PC-3 (cell line): ENCODE data around the gene RAB37. TPM values are rescaled to one million over a fixed set of nuclear protein-coding genes. Genes with fewer than 3 reads are reported as not detected.

Experiments used
- ATAC-seq: fragments of 200-7000 bp; cut with Tn5 transposase; 2 replicates; pipeline ENCODE4 v1.9.1; 2020; ENCODE audit warnings: mild to moderate bottlenecking, moderate library complexity
- BruUV-seq: library from RNA; stranded (reverse); fragments of 400-500 nt; replicated peaks from 2 replicates; lab custom pipeline; 2021; lab: Mats Ljungman, UMichigan
- CTCF ChIA-PET: fragments of 300-600 bp; sonication (Branson Sonifier 250); formaldehyde crosslinking; loops from one replicate; lab custom pipeline; 2022; ENCODE audit warnings: antibody characterized with exemption; lab: Charles Lee
- POLR2A ChIA-PET: fragments of 300-600 bp; sonication (Branson Sonifier 250); formaldehyde crosslinking; loops from one replicate; lab custom pipeline; 2022; ENCODE audit warnings: antibody characterized with exemption; ENCODE audit not compliant: unreplicated experiment; lab: Charles Lee
- DNase-seq: peaks from one replicate; pipeline ENCODE4 v3.0.0-alpha.2; 2015
- H2AFZ ChIP-seq: fragments of 300-600 bp; sonication (generic); 2 replicates; pipeline ENCODE4 v1.6.0; 2016; ENCODE audit warnings: antibody characterized with exemption, low read length
- H3F3A ChIP-seq: fragments of 300-600 bp; sonication (generic); one replicate; pipeline ENCODE4 v1.6.0; 2017; ENCODE audit warnings: antibody characterized with exemption, low read length, control low read depth, mild to moderate bottlenecking; ENCODE audit not compliant: unreplicated experiment
- H3K27ac ChIP-seq: fragments of 300-600 bp; sonication (generic); 2 replicates; pipeline ENCODE4 v1.5.1; 2016; ENCODE audit warnings: mild to moderate bottlenecking, low read length
- H3K27me3 ChIP-seq: fragments of 300-600 bp; sonication (generic); 2 replicates; pipeline ENCODE4 v1.6.1; 2016; ENCODE audit warnings: low read length, mixed read lengths
- H3K36me3 ChIP-seq: fragments of 300-600 bp; sonication (generic); 2 replicates; pipeline ENCODE4 v1.6.1; 2016; ENCODE audit warnings: low read depth, mixed run types, low read length, mixed read lengths
- H3K4me1 ChIP-seq: fragments of 300-600 bp; sonication (generic); 2 replicates; pipeline ENCODE4 v1.5.1; 2016; ENCODE audit warnings: low read length; ENCODE audit not compliant: insufficient read depth
- H3K4me2 ChIP-seq: fragments of 300-600 bp; sonication (generic); 2 replicates; pipeline ENCODE4 v1.6.0; 2016; ENCODE audit warnings: low read length
- H3K4me3 ChIP-seq: fragments of 300-600 bp; sonication (generic); 2 replicates; pipeline ENCODE4 v1.5.1; 2016; ENCODE audit warnings: mild to moderate bottlenecking, low read length, mixed read lengths
- H3K79me2 ChIP-seq: fragments of 300-600 bp; sonication (generic); 2 replicates; pipeline ENCODE4 v1.6.1; 2017; ENCODE audit warnings: low read length, mixed read lengths
- H3K9ac ChIP-seq: fragments of 300-600 bp; sonication (generic); 2 replicates; pipeline ENCODE4 v1.6.0; 2016; ENCODE audit warnings: mild to moderate bottlenecking, low read length
- H3K9me2 ChIP-seq: fragments of 300-600 bp; sonication (generic); replicated peaks from 2 replicates; pipeline ENCODE4 v1.6.1; 2016; ENCODE audit warnings: mixed run types, low read length, mixed read lengths
- H3K9me3 ChIP-seq: fragments of 300-600 bp; sonication (generic); 2 replicates; pipeline ENCODE4 v1.6.1; 2016; ENCODE audit warnings: low read length, mixed read lengths
- H4K20me1 ChIP-seq: fragments of 300-600 bp; sonication (generic); 2 replicates; pipeline ENCODE4 v1.6.1; 2016; ENCODE audit warnings: low read length, mixed read lengths
- EZH2 ChIP-seq: fragments of 300-600 bp; sonication (generic); IDR thresholded peaks from one replicate; pipeline ENCODE4 v1.6.1; 2017; ENCODE audit warnings: antibody characterized with exemption, mild to moderate bottlenecking, low read length; ENCODE audit not compliant: unreplicated experiment
- EZH2phosphoT487 ChIP-seq: fragments of 300-600 bp; sonication (generic); IDR thresholded peaks from 2 replicates; pipeline ENCODE4 v1.6.1; 2018; ENCODE audit warnings: mild to moderate bottlenecking, antibody characterized with exemption, low read length, borderline replicate concordance
- intact Hi-C: fragments of 100-400 bp; cut with micrococcal nuclease; formaldehyde crosslinking; loops from 2 replicates; pipeline ENCODE4 v1.9.0; 2023
- total RNA-seq: library from RNA; depleted of rRNA; stranded (reverse); fragments of >200 nt; gene quantifications from 2 replicates; pipeline ENCODE4 v1.2.3, GENCODE V29; 2014
- TF ChIP-seq, protein P1 (sequence below): fragments of 300-600 bp; sonication (generic); conservative IDR thresholded peaks from 2 replicates; pipeline ENCODE4 v1.5.1; 2017; ENCODE audit warnings: antibody characterized with exemption, low read depth, mild to moderate bottlenecking, low read length

RAB37 gene
- total RNA-seq, 1 experiment from 2014 or later, result 0.66 TPM

- Histone ChIP-seq H2AFZ (no peak overlapping the region), H3K36me3 (no peaks in the 10 kb centered on the region; the same call in 1 of the 2 replicates), H3K9me3 (no peaks in the 10 kb centered on the region), H4K20me1 (no peaks in the 10 kb centered on the region), H3K4me2 (no peak overlapping the region), H3K79me2 (peaks cover 32% of the 10 kb centered on the region), H3K4me1 (peaks cover 20% of the 10 kb centered on the region), H3F3A (no peaks in the 10 kb centered on the region), H3K4me3 (no peak overlapping the region), H3K9me2 (no peaks in the 10 kb centered on the region), H3K27me3 (no peaks in the 10 kb centered on the region), H3K27ac (no peak overlapping the region), H3K9ac (no peak overlapping the region)
- POLR2A ChIA-PET, result no interaction called here
- DNase-seq (no peak), ATAC-seq (no peak)
- intact Hi-C loops, result no loop called here
- TF ChIP-seq, protein P1, sequence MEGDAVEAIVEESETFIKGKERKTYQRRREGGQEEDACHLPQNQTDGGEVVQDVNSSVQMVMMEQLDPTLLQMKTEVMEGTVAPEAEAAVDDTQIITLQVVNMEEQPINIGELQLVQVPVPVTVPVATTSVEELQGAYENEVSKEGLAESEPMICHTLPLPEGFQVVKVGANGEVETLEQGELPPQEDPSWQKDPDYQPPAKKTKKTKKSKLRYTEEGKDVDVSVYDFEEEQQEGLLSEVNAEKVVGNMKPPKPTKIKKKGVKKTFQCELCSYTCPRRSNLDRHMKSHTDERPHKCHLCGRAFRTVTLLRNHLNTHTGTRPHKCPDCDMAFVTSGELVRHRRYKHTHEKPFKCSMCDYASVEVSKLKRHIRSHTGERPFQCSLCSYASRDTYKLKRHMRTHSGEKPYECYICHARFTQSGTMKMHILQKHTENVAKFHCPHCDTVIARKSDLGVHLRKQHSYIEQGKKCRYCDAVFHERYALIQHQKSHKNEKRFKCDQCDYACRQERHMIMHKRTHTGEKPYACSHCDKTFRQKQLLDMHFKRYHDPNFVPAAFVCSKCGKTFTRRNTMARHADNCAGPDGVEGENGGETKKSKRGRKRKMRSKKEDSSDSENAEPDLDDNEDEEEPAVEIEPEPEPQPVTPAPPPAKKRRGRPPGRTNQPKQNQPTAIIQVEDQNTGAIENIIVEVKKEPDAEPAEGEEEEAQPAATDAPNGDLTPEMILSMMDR, result no peak
- TF ChIP-seq EZH2 (no peak), EZH2phosphoT487 (no peak)
- CTCF ChIA-PET, result no interaction called here
- BruUV-seq, result no TSS peak
Observed at GRCh38 chr17:74779501-74779900, 42.4 kb downstream of the RAB37 start.

DNA sequence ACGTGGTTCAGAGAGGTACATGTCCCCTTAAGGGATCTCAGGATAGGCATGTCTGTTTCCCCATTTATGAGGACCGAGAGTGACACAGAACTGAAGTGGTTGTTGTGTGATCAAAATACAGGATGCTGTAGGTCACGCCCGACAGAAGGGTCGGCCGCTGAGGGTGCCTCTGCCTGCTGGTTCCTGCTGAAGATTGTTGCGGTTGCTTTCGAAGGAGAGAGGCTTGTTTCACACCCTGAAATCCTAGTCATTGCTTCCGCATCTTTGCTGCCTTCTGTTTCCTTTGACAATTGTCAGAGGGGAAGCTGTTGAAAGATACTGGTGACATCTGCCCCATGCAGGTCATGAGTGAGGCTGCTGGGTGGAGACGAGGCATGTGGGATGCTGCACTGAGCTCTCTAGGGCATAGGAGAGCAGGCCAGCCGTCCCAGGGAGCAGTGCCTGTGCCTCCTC is 42.9 kb downstream of the RAB37 start:
- H3K27me3 ChIP-seq, result no peaks in the 10 kb centered on the region
- CTCF ChIA-PET, result no interaction called here
- TF ChIP-seq, protein P1, result no peak
- TF ChIP-seq EZH2 (no peak), EZH2phosphoT487 (no peak)
- H2AFZ ChIP-seq, result no peak overlapping the region
- no peaks in the 10 kb centered on the region for H4K20me1 ChIP-seq
- no peak for ATAC-seq
- H3K4me1 ChIP-seq, result peaks cover 20% of the 10 kb centered on the region
- H3K9ac ChIP-seq, result no peak overlapping the region
- no peaks in the 10 kb centered on the region for H3K9me2 ChIP-seq
- POLR2A ChIA-PET, result no interaction called here
- no peaks in the 10 kb centered on the region for H3F3A ChIP-seq
- H3K27ac ChIP-seq, result no peak overlapping the region
- no peak overlapping the region for H3K4me3 ChIP-seq
- intact Hi-C loops, result no loop called here
- BruUV-seq, result no TSS peak
- H3K4me2 ChIP-seq, result no peak overlapping the region
- H3K9me3 ChIP-seq, result no peaks in the 10 kb centered on the region
- no peak for DNase-seq
- H3K36me3 ChIP-seq, result no peaks in the 10 kb centered on the region; the same call in 1 of the 2 replicates
- H3K79me2 ChIP-seq, result peaks cover 30% of the 10 kb centered on the region

DNA sequence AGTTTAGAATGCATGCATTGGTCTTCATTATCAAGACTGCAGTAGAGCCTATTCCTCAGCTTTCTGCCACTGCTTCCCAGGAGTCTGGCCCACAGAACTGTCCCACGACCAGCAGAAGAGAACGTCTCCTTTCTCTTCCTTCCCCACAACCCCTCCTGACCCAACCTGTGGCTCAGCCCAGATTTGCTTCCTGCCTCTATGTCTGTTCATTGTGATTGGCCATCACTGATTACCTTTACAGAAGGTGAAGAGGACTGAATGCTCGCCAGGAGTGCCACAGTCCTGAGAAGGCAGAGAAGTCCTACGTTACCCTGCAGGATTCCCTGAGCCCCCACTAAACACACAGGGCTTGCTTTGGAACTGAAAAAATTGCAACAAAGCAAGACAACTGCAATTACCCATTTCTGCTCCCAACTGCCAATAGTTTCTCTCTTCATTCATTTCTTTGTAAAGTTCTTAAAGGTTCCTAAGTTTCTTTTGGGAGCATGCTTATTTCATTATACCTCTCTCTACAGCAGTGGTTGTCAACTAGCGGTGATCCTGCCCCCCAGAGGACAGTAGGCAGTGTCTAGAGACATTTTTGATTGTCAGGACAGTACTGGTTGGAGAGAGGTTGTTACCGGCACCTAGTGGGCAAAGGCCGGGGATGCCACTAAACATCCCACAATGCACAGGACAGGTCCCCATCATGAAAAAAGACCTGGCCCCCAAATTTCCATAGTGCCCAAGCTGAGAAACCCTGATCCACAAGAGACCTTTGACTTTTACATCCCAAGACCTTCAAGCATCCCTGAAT is 43.6 kb downstream of the RAB37 start:
- ChIA-PET POLR2A (no interaction called here), CTCF (no interaction called here)
- TF ChIP-seq, protein P1, result peak; percentile 90
- no peak for TF ChIP-seq EZH2
- H3K4me3 ChIP-seq, result no peak overlapping the region
- H3K79me2 ChIP-seq, result peaks cover 23% of the 10 kb centered on the region
- H3K27me3 ChIP-seq, result no peaks in the 10 kb centered on the region
- no peaks in the 10 kb centered on the region for H3K9me3 ChIP-seq
- peaks cover 14% of the 10 kb centered on the region; the same call in 1 of the 2 replicates for H3K4me1 ChIP-seq
- BruUV-seq, result no TSS peak
- H3K9ac ChIP-seq, result no peak overlapping the region
- H4K20me1 ChIP-seq, result no peaks in the 10 kb centered on the region
- H3K27ac ChIP-seq, result no peak overlapping the region
- no peak overlapping the region for H2AFZ ChIP-seq
- no peak overlapping the region for H3K4me2 ChIP-seq
- no peaks in the 10 kb centered on the region for H3F3A ChIP-seq
- intact Hi-C loops, result no loop called here
- H3K36me3 ChIP-seq, result no peaks in the 10 kb centered on the region; the same call in 1 of the 2 replicates
- peak; percentile 53 for ATAC-seq
- no peaks in the 10 kb centered on the region for H3K9me2 ChIP-seq
- peak; percentile 57 for DNase-seq
